Astrocyte (in vitro differentiated cells and primary cell): ENCODE results near the gene ARHGAP26.

Source experiments
- EZH2 ChIP-seq: IDR thresholded peaks from 2 replicates; pipeline ENCODE4 v1.6.1; 2012; ENCODE audit warnings: mild to moderate bottlenecking, low read length, inconsistent platforms; ENCODE audit not compliant: insufficient read depth
- TF ChIP-seq, protein P1 (sequence below): IDR thresholded peaks from 2 replicates; pipeline ENCODE4 v1.5.1; 2011; ENCODE audit warnings: low read depth, mild to moderate bottlenecking, inconsistent platforms, low read length, moderate library complexity; ENCODE audit not compliant: insufficient read depth

DNA sequence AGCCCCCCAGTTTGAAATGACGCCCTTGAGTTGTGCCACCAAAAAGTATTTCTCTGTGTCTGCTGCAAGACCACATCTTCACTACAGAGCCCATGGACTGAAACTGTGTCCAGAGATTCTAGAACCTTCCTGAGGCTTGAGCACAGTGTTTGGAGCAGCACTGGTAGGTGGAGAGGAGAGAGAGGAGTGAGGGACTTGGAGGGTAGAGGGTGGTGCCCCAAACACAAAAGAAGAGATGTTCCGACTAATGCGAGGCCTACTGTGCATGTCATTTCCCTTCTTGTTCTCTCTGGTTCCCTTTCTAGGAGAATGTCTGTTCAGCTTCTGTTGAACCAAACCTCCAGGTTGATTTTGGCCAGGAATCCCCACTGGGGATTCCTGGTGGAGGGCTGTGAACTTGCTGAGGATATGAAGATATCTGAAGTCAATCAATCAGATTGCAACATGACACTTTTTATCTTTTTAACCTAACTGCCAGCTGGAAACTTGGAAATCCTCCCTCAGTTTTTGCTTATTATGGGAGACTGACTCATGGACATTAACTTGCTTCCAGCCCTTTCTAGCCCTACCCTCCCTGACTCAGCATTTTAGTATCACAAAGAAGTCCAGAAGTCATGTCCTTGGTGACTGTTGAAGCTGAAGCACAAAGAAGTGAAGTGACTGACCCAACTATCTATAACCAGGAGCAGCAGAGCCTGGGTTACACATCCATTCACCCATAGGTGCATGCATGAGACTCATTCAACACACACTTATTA lies 478.8 kb downstream of the ARHGAP26 start:
- TF ChIP-seq, protein P1, sequence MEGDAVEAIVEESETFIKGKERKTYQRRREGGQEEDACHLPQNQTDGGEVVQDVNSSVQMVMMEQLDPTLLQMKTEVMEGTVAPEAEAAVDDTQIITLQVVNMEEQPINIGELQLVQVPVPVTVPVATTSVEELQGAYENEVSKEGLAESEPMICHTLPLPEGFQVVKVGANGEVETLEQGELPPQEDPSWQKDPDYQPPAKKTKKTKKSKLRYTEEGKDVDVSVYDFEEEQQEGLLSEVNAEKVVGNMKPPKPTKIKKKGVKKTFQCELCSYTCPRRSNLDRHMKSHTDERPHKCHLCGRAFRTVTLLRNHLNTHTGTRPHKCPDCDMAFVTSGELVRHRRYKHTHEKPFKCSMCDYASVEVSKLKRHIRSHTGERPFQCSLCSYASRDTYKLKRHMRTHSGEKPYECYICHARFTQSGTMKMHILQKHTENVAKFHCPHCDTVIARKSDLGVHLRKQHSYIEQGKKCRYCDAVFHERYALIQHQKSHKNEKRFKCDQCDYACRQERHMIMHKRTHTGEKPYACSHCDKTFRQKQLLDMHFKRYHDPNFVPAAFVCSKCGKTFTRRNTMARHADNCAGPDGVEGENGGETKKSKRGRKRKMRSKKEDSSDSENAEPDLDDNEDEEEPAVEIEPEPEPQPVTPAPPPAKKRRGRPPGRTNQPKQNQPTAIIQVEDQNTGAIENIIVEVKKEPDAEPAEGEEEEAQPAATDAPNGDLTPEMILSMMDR: no peak
- no peak for TF ChIP-seq EZH2
